GM12878 (cell line): ENCODE data around the gene PSMA7. TPM values are rescaled to one million over a fixed set of nuclear protein-coding genes. Genes with fewer than 3 reads are reported as not detected.

Experiments used
- ATAC-seq: fragments of 200-7000 bp; cut with Tn5 transposase; 3 replicates; pipeline ENCODE4 v1.9.1; 2020; ENCODE audit warnings: mild to moderate bottlenecking, moderate library complexity
- BruUV-seq: library from RNA; stranded (reverse); fragments of 400-500 nt; replicated peaks from 2 replicates; lab custom pipeline; 2021; lab: Mats Ljungman, UMichigan
- CTCF ChIA-PET: fragments of 300-600 bp; sonication (Branson Sonifier 250); formaldehyde crosslinking; extraction: SDS; loops from one replicate; lab custom pipeline; 2021; ENCODE audit warnings: inconsistent platforms; lab: Yijun Ruan, JAX
- POLR2A ChIA-PET: fragments of 350-600 bp; formaldehyde crosslinking; extraction: SDS; loops from one replicate; lab custom pipeline; 2021; ENCODE audit warnings: inconsistent platforms; lab: Charles Lee
- RAD21 ChIA-PET: fragments of 300-600 bp; sonication (Branson Sonifier 250); formaldehyde crosslinking; loops from one replicate; lab custom pipeline; 2023; ENCODE audit warnings: antibody characterized with exemption; ENCODE audit not compliant: unreplicated experiment; lab: Charles Lee
- SMC1A ChIA-PET: fragments of 300-600 bp; sonication (Branson Sonifier 250); formaldehyde crosslinking; loops from one replicate; lab custom pipeline; 2023; ENCODE audit not compliant: unreplicated experiment, uncharacterized antibody; lab: Charles Lee
- DNase-seq: peaks from one replicate; pipeline ENCODE4 v3.0.0-alpha.2; 2011; ENCODE audit warnings: low read depth, low spot score
- FAIRE-seq: peaks from 3 replicates; lab custom pipeline; 2011; peaks lifted over from hg19 to GRCh38; lab: Jason Lieb, UNC
- H2AFZ ChIP-seq: 2 replicates; pipeline ENCODE4 v1.6.0; 2011; ENCODE audit warnings: low read depth, low read length, control low read depth; ENCODE audit not compliant: control insufficient read depth
- H3K27ac ChIP-seq: 2 replicates; pipeline ENCODE4 v1.5.1; 2011; ENCODE audit warnings: control low read depth; ENCODE audit not compliant: control insufficient read depth, insufficient read depth
- H3K27me3 ChIP-seq, 2 experiments: replicated peaks in 1 of 2; 2 replicates each; pipeline versions ENCODE4 v1.6.0 to v1.6.1; 2011; ENCODE audit warnings: low read length in 1 of 2; ENCODE audit not compliant: control insufficient read depth in 2 of 2, insufficient read depth in 2 of 2
- H3K36me3 ChIP-seq, 2 experiments: 2 replicates each; pipeline ENCODE4 v1.5.1; 2011; ENCODE audit warnings: low read length in 1 of 2; ENCODE audit not compliant: control insufficient read depth in 2 of 2, insufficient read depth in 2 of 2
- H3K4me1 ChIP-seq: 2 replicates; pipeline ENCODE4 v1.6.1; 2011; ENCODE audit warnings: mild to moderate bottlenecking, low read length, moderate library complexity, mixed read lengths; ENCODE audit not compliant: control insufficient read depth, insufficient read depth
- H3K4me2 ChIP-seq: 2 replicates; pipeline ENCODE4 v1.6.0; 2011; ENCODE audit warnings: control low read depth; ENCODE audit not compliant: control insufficient read depth, insufficient read depth
- H3K4me3 ChIP-seq: fragments of 200-600 bp; sonication (generic); 2 replicates; pipeline ENCODE4 v1.5.1; 2016
- H3K79me2 ChIP-seq: 2 replicates; pipeline ENCODE4 v1.6.0; 2011; ENCODE audit warnings: low read length; ENCODE audit not compliant: control insufficient read depth, insufficient read depth
- H3K9ac ChIP-seq: 2 replicates; pipeline ENCODE4 v1.8.0; 2011; ENCODE audit warnings: low read length, control low read depth, mixed read lengths; ENCODE audit not compliant: control insufficient read depth, insufficient read depth
- H3K9me3 ChIP-seq: replicated peaks from 3 replicates; pipeline ENCODE4 v1.5.1; 2011; ENCODE audit warnings: mild to moderate bottlenecking, low read length; ENCODE audit not compliant: control insufficient read depth, insufficient read depth
- H4K20me1 ChIP-seq: 2 replicates; pipeline ENCODE4 v1.6.0; 2011; ENCODE audit not compliant: control insufficient read depth, insufficient read depth
- BMI1 ChIP-seq: fragments of 450-650 bp; IDR thresholded peaks from 2 replicates; pipeline ENCODE4 v1.6.1; 2016; ENCODE audit warnings: mild to moderate bottlenecking, moderate library complexity, borderline replicate concordance
- EED ChIP-seq: sonication (generic); IDR thresholded peaks from 2 replicates; pipeline ENCODE4 v1.6.1; 2016; ENCODE audit warnings: antibody characterized with exemption, low read depth
- KLF5 ChIP-seq: fragments of 450-650 bp; IDR thresholded peaks from 2 replicates; pipeline ENCODE4 v1.6.1; 2014; ENCODE audit warnings: mild to moderate bottlenecking; ENCODE audit not compliant: partially characterized antibody
- MAX ChIP-seq: IDR thresholded peaks from 2 replicates; pipeline ENCODE4 v1.6.1; 2012; ENCODE audit warnings: low read depth, low read length, improper control_type of control experiment
- MXI1 ChIP-seq: fragments of 150-350 bp; IDR thresholded peaks from 2 replicates; pipeline ENCODE4 v1.6.1; 2011; ENCODE audit warnings: low read depth, mild to moderate bottlenecking, inconsistent platforms, low read length, improper control_type of control experiment
- NKRF ChIP-seq: fragments of 450-650 bp; conservative IDR thresholded peaks from 2 replicates; pipeline ENCODE4 v1.6.1; 2017; ENCODE audit warnings: mild to moderate bottlenecking, moderate library complexity
- POLR2AphosphoS2 ChIP-seq: IDR thresholded peaks from 2 replicates; pipeline ENCODE4 v1.6.1; 2011; ENCODE audit warnings: low read depth, mild to moderate bottlenecking, low read length, improper control_type of control experiment, moderate library complexity
- POU2F2 ChIP-seq: IDR thresholded peaks from 3 replicates; pipeline ENCODE4 v1.6.1; 2011; ENCODE audit warnings: low read depth, mild to moderate bottlenecking, low read length, borderline replicate concordance
- SMAD1 ChIP-seq: fragments of 450-650 bp; IDR thresholded peaks from 2 replicates; pipeline ENCODE4 v1.6.1; 2018; ENCODE audit warnings: mild to moderate bottlenecking, low read depth; ENCODE audit not compliant: partially characterized antibody
- SREBF2 ChIP-seq: IDR thresholded peaks from 2 replicates; pipeline ENCODE4 v1.6.1; 2012; ENCODE audit warnings: mild to moderate bottlenecking, low read length
- SUPT20H ChIP-seq: IDR thresholded peaks from 2 replicates; pipeline ENCODE4 v1.6.1; 2011; ENCODE audit warnings: low read depth, mild to moderate bottlenecking, low read length, moderate library complexity, borderline replicate concordance; ENCODE audit not compliant: control insufficient read depth
- USF1 ChIP-seq: IDR thresholded peaks from 2 replicates; pipeline ENCODE4 v1.6.1; 2011; ENCODE audit warnings: borderline replicate concordance, low read depth, mild to moderate bottlenecking, moderate library complexity, mixed read lengths, low read length; ENCODE audit not compliant: insufficient read depth; ENCODE audit errors: extremely low read length
- ZBTB4 ChIP-seq: fragments of 450-650 bp; formaldehyde crosslinking; IDR thresholded peaks from 2 replicates; pipeline ENCODE4 v1.4.0; 2022; ENCODE audit warnings: mild to moderate bottlenecking, moderate library complexity
- ZNF207 ChIP-seq: fragments of 450-650 bp; IDR thresholded peaks from 2 replicates; pipeline ENCODE4 v1.6.1; 2014; ENCODE audit warnings: antibody characterized with exemption, mild to moderate bottlenecking, borderline replicate concordance
- ZSCAN29 ChIP-seq: fragments of 450-650 bp; IDR thresholded peaks from 2 replicates; pipeline ENCODE4 v1.6.1; 2017; ENCODE audit warnings: mild to moderate bottlenecking, moderate library complexity
- ZZZ3 ChIP-seq: IDR thresholded peaks from 2 replicates; pipeline ENCODE4 v1.6.1; 2011; ENCODE audit warnings: low read depth; ENCODE audit not compliant: control insufficient read depth, insufficient read length
- WGBS: methylation state at CpG from one replicate; pipeline ENCODE4 v1.1.6; 2016; ENCODE audit warnings: low lambda C conversion rate; ENCODE audit not compliant: insufficient replicate concordance, insufficient coverage; ENCODE audit errors: missing lambda C conversion rate; 5-methylcytosine and 5-hydroxymethylcytosine counted together
- in situ Hi-C: fragments of 300-500 bp; cut with MboI; formaldehyde crosslinking; loops from 9 replicates; pipeline ENCODE4 v1.14.3; 2018; ENCODE audit warnings: mixed read lengths
- intact Hi-C: fragments of 100-400 bp; cut with micrococcal nuclease; formaldehyde crosslinking; loops from one replicate; pipeline ENCODE4 v1.14.2; 2022; ENCODE audit not compliant: unreplicated experiment
- polyA plus RNA-seq, 11 experiments: library from polyadenylated mRNA; depleted of rRNA in 4 of 11; unstranded in 6 of 11; stranded (reverse) in 5 of 11; fragments of >200 nt; fragmentation: Nextera tagmentation in 4 of 11; fragmentation: Illumina TruSeq in 1 of 11; extraction: Ambion mirVana in 4 of 11; extraction: Trizol in 1 of 11; gene quantifications; 1 replicate in 1 of 11; 2 replicates in 10 of 11; pipeline versions ENCODE4 v1.2.1 to v1.2.3, GENCODE V29; 2011 to 2016; ENCODE audit warnings: inconsistent platforms in 2 of 11, missing spikeins in 2 of 11, low read depth in 1 of 11
- total RNA-seq, 4 experiments: library from RNA; depleted of rRNA in 3 of 4; stranded (reverse); fragments of >200 nt in 3 of 4; fragmentation: Illumina TruSeq in 1 of 4; extraction: Trizol in 1 of 4; gene quantifications; 2 replicates each; pipeline versions ENCODE4 v1.2.1 to v1.2.3, GENCODE V29; 2013 to 2021

PSMA7 gene
- total and polyA plus RNA-seq, 10 of the 15 experiments (the other 5 are each of a cell fraction or from before 2014, with no cell fraction given), result 216 to 857 (median 368) TPM

GRCh38 chr20:62182469-62183425 lies 39.6 kb upstream of the PSMA7 start, which contains the start of gene MTG2:
TSS of gene MTG2 (plus strand) at chr20:62183028. CDS start at chr20:62193421, 10,393 bp downstream.
- ATAC-seq (peak; percentile 97), DNase-seq (peak; percentile 79), FAIRE-seq (peak; percentile 92)
- intact Hi-C loops, result loop anchor here (10.0 kb wide), 2 partner anchors 58 to 202 kb away; partner anchors contain the start of genes LSM14B and RPS21
- ChIA-PET RAD21 (no interaction called here), SMC1A (no interaction called here), CTCF (no interaction called here), POLR2A (interaction anchor here (1.0 kb wide), 1 partner anchor 41 kb away, joined by 3 read pairs; no protein-coding TSS in a partner anchor)
- H3K27ac ChIP-seq, result peak within 1 kb of the TSS; percentile 78
- peak within 1 kb of the TSS; percentile 85 for H3K9ac ChIP-seq
- peak within 1 kb of the TSS; percentile 82 for H2AFZ ChIP-seq
- in situ Hi-C loops, result no loop called here
- BruUV-seq, result TSS peak; percentile 96
- H3K79me2 ChIP-seq, result peaks cover 39% of the 10 kb centered on the region
- peak within 1 kb of the TSS; percentile 100 for H3K4me3 ChIP-seq
- peak within 1 kb of the TSS; percentile 60 for H3K4me2 ChIP-seq
- no peaks in the 10 kb centered on the region for H3K9me3 ChIP-seq
- no peaks in the 10 kb centered on the region for H3K27me3 ChIP-seq
- H3K4me1 ChIP-seq, result no peaks in the 10 kb centered on the region
- no peaks in the 10 kb centered on the region; a peak in 3 of 4 replicates for H3K36me3 ChIP-seq
- H4K20me1 ChIP-seq, result no peaks in the 10 kb centered on the region
- under 1% methylated on average over 76 of the region's 96 CpGs for WGBS
- TF ChIP-seq KLF5 (no peak), SREBF2 (no peak), EED (no peak), SUPT20H (no peak), NKRF (peak; percentile 91), USF1 (no peak), MXI1 (peak; percentile 96), BMI1 (no peak), SMAD1 (no peak), ZBTB4 (CRISPR knock-in tag) (no peak), MAX (peak; percentile 80; the same call in 1 of the 2 replicates), POLR2AphosphoS2 (peak; percentile 97), ZZZ3 (no peak), POU2F2 (peak; percentile 89), ZSCAN29 (no peak), ZNF207 (0 out of 2 replicates have a peak, but pooled peaks have one; percentile 15)
